CD4-positive, alpha-beta T cell treated with Interleukin-17A for 4 hours (primary cell): ENCODE results near the gene MTX3.

Experiments
- DNase-seq: peaks from one replicate; pipeline ENCODE4 v3.0.0-alpha.2; 2020; ENCODE audit warnings: mixed read lengths

The MTX3 gene

DNA sequence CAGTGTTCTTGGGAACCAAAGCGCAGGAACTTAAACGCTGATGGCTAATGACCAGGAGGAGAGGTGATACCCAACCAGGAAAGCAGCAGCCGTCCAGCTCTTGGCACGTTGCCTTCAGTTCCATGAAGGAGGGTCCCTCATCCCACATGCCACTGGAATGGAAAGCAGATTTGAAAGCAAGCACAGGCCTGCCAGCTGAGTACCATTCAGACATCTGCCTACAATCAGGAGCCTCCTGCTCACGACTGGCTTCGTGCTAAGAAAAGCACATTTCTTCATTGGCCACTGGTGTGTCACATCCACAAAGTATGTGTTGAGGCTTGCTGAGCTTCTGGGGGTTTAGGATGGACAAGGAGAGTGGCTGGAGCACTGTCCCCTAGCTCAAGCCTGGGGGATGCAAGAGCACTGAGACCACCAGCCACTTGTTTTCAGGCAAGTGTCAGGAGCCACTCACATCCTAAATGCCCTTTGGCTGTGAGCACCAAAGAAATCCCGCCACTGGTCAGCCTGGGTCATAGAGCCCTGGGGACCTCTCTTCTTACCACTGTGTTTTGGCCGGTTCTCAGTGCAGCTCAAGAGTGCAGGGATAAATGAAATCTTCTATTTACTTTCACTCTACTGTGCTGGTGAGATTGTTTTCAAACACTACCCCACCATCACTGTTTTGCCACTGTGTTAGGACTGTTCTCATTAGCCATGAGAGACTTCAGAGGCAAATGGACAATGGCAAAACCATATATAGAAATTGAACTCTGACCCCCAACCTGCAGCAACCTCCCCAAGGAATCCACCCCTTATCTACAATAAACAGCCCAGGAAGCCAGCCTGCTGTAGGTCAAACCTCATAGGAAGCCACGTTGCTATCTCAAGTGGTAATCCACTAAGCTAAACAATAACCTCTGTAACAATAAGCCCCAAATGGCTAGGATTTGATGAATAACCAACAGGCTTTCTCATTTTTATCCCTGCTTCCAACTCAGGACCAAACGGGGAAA is 58.3 kb downstream of the MTX3 start:
- DNase-seq, result no peak

DNA sequence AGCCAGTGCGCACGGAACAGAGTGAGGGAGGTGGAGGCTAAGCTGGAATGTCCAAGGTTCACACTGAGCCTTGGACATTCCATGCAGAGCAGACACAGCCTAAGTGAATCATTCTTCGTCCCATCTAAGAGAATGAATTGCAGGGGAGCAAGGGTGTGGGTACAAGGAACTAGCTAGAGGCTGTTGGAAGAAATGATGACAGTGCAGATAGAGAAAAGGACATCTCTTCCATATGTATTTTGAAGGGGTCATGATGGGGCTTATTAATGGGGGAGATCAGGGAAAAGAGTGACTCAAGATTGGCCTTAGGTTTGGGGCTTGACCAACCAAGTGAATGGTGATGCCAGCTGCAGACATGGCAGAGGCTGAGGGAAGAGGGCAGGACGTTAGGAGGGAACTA is 59.2 kb downstream of the MTX3 start:
- DNase-seq, result no peak

- no peak for DNase-seq
Measured at GRCh38 chr5:79931409-79931808, 59.7 kb downstream of the MTX3 start.

DNA sequence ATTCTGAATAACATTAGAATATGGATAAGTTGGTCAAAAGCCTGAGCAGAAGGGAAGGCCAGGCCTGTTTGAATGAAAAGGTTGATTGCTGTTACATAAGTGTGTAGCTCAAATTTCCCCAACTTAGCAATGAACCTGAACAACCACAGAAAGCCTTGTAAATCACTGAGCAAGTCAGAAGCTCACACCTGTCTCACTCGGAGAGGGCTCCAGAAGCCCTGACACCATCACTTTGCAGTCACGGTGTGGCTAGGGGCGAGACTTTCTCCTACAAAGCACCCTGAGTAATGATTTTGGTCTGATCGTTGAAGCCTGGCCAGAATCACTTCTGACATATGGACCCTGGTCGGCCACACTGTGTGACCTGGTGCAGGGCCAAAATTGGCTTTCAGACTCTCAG is 62.0 kb downstream of the MTX3 start:
- DNase-seq, result no peak
